ENCODE results near the gene LPAR6. TPM values are rescaled to one million over a fixed set of nuclear protein-coding genes. Genes with fewer than 3 reads are reported as not detected.

LPAR6 gene
- total RNA-seq, 2 experiments from 2014 or later: 3.2 to 4.1 TPM

DNA sequence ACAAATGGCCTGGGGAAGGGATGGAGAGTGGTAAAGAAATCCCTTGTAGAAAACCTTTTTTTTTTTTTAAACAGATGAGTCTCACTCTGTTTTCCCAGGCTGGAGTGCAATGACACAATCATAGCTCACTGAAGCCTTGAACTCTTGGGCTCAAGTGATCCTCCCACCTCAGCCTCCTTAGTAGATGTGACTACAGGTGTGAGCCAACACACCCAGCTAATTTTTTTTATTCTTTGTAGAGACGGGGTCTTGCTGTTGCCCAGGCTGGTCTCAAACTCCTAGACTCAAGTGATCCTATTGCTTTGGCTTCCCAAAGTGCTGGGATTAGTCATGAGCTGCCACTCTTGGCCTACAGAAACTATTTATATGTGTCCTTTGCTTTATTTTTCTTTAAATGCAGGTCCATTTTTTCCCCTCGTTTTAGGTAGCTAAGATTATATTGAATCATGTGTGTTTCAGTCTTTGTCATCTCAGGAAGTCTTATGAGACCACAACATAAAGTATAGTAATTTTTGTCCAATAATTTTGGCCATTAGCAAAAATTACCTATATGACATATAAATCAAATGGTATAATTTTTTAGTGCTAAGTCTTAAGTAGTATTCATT is 10.5 kb downstream of the LPAR6 start:
- Mint-ChIP-seq H3K27me3 (no peaks in the 10 kb centered on the region), H3K4me3 (peak overlapping the region; percentile 32), H3K27ac (peak overlapping the region; percentile 80), H3K36me3 (peaks cover 9% of the 10 kb centered on the region), H3K9me3 (no peaks in the 10 kb centered on the region), H3K4me1 (peaks cover 39% of the 10 kb centered on the region)
- no peak for DNase-seq

- DNase-seq: no peak
- Mint-ChIP-seq H3K9me3 (peaks cover 5% of the 10 kb centered on the region), H3K4me3 (no peak overlapping the region), H3K27ac (no peak overlapping the region), H3K27me3 (no peaks in the 10 kb centered on the region), H3K36me3 (peaks cover 13% of the 10 kb centered on the region), H3K4me1 (peaks cover 36% of the 10 kb centered on the region)
Measured at GRCh38 chr13:48401480-48401879, 11.4 kb downstream of the LPAR6 start.

DNA sequence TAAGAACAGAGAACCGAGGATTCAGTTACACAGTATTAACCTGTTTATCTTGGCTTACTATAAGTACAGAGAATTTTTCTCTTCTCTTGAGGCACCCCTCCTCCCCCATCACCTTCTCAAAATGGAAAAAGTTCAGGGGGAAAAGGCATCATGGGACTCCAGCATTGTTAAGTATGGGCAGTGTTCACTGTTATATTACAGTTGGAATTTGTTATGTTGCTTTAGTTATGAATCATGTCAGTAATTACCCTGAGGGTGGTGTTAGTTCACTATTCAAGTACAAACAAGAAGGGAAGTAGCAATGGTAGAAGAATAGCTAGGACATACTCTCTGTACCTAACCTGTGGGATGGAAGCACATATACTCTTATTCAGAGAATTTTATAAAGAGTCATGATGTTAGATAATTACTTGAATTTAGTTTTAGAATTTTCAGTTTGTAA is 12.0 kb downstream of the LPAR6 start:
- DNase-seq: no peak
- peak overlapping the region; percentile 57 for H3K27ac Mint-ChIP-seq
- H3K27me3 Mint-ChIP-seq: no peaks in the 10 kb centered on the region
- H3K36me3 Mint-ChIP-seq: peaks cover 18% of the 10 kb centered on the region
- H3K4me3 Mint-ChIP-seq: no peak overlapping the region
- H3K9me3 Mint-ChIP-seq: peaks cover 9% of the 10 kb centered on the region
- H3K4me1 Mint-ChIP-seq: peaks cover 36% of the 10 kb centered on the region

- H3K4me1 Mint-ChIP-seq: peaks cover 36% of the 10 kb centered on the region
Measured at GRCh38 chr13:48400090-48400694, 12.7 kb downstream of the LPAR6 start.

DNA sequence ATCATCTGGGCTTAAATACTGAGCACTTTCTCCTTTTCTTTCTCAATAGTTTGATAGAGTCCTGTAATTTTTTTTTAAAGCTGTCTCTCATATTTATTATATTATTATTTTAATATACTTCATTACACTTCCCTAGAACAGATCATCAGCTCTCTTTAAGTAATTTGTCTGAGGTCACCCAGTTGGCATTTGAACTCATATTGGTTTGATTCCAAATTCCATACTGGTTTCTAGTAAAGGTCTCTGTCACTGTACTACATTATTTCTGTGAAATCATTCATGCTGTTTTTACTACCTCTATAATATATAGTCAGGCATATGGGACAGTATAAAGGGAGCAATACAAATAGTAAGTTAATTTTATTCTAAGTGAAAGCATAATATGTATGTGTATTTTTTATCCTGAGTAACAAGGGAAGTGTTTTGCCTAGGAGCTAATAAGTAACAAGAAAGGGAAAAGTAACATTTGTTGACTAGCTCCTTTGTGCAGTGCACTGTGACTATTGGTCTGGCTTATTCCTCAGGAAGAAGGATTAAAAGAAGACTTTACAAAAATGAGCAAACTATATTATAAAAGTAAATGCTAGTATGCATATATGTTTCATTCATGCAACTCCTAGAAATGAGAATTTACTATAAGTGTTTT is 14.3 kb downstream of the LPAR6 start:
- peaks cover 39% of the 10 kb centered on the region for H3K36me3 Mint-ChIP-seq
- H3K27ac Mint-ChIP-seq: no peak overlapping the region
- no peaks in the 10 kb centered on the region for H3K27me3 Mint-ChIP-seq
- no peak for DNase-seq
- H3K4me3 Mint-ChIP-seq: no peak overlapping the region
- peaks cover 13% of the 10 kb centered on the region for H3K9me3 Mint-ChIP-seq
- H3K4me1 Mint-ChIP-seq: peaks cover 29% of the 10 kb centered on the region

More at GRCh38 chr13:48400090-48400694, 12.7 kb downstream of the LPAR6 start:
- H3K9me3 Mint-ChIP-seq: peaks cover 13% of the 10 kb centered on the region
- H3K4me3 Mint-ChIP-seq: no peak overlapping the region
- peaks cover 24% of the 10 kb centered on the region for H3K36me3 Mint-ChIP-seq
- no peak overlapping the region for H3K27ac Mint-ChIP-seq
- no peak for DNase-seq
- H3K27me3 Mint-ChIP-seq: no peaks in the 10 kb centered on the region

DNA sequence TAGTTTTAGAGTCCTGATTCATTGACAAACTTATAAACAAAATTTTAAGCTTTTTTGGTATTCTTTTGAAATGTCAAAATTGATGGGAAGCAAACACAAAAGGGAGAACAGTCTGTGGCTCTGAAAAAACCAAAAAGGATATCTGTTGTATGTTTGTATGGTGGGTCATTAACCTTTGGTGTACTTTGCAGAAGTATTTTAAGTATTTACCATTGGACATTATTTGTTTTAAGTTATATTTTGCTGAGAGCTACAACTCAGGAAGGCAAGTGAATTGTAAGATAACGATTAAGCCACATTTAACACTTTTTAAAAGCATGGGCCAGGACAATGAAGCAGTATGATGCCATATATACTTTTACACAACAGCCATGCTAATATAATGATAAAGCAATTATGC is 15.2 kb downstream of the LPAR6 start:
- H3K36me3 Mint-ChIP-seq: peaks cover 47% of the 10 kb centered on the region

GRCh38 chr13:48393698-48394085 is 19.2 kb downstream of the LPAR6 start:
- Mint-ChIP-seq H3K27ac (no peak overlapping the region), H3K36me3 (peaks cover 75% of the 10 kb centered on the region), H3K4me3 (no peak overlapping the region), H3K27me3 (no peaks in the 10 kb centered on the region), H3K9me3 (peaks cover 28% of the 10 kb centered on the region), H3K4me1 (peaks cover 3% of the 10 kb centered on the region)
- DNase-seq: no peak

More for the DNA sequence above, 15.2 kb downstream of the LPAR6 start:
- DNase-seq: no peak
- peaks cover 13% of the 10 kb centered on the region for H3K9me3 Mint-ChIP-seq
- H3K4me3 Mint-ChIP-seq: no peak overlapping the region
- peaks cover 23% of the 10 kb centered on the region for H3K4me1 Mint-ChIP-seq
- no peak overlapping the region for H3K27ac Mint-ChIP-seq
- no peaks in the 10 kb centered on the region for H3K27me3 Mint-ChIP-seq

- Mint-ChIP-seq H3K27me3 (no peaks in the 10 kb centered on the region), H3K9me3 (peaks cover 28% of the 10 kb centered on the region), H3K36me3 (peaks cover 81% of the 10 kb centered on the region), H3K4me1 (peaks cover 2% of the 10 kb centered on the region), H3K4me3 (no peak overlapping the region), H3K27ac (no peak overlapping the region)
- DNase-seq: no peak
Measured at GRCh38 chr13:48393030-48393697, 19.7 kb downstream of the LPAR6 start.

GRCh38 chr13:48391257-48391656 is 21.7 kb downstream of the LPAR6 start:
- Mint-ChIP-seq H3K27me3 (no peaks in the 10 kb centered on the region), H3K9me3 (peaks cover 22% of the 10 kb centered on the region), H3K4me3 (no peak overlapping the region), H3K27ac (no peak overlapping the region), H3K4me1 (peaks cover 1% of the 10 kb centered on the region), H3K36me3 (peaks cover 79% of the 10 kb centered on the region)
- no peak for DNase-seq

- Mint-ChIP-seq H3K4me1 (peaks cover 1% of the 10 kb centered on the region), H3K36me3 (peaks cover 50% of the 10 kb centered on the region), H3K9me3 (peaks cover 9% of the 10 kb centered on the region), H3K27me3 (no peaks in the 10 kb centered on the region), H3K27ac (no peak overlapping the region), H3K4me3 (no peak overlapping the region)
- no peak for DNase-seq
Measured at GRCh38 chr13:48386816-48387215, 26.1 kb downstream of the LPAR6 start.

- Mint-ChIP-seq H3K36me3 (peaks cover 39% of the 10 kb centered on the region), H3K9me3 (no peaks in the 10 kb centered on the region), H3K4me3 (no peak overlapping the region), H3K27me3 (no peaks in the 10 kb centered on the region), H3K27ac (no peak overlapping the region), H3K4me1 (no peaks in the 10 kb centered on the region)
- DNase-seq: no peak
Measured at GRCh38 chr13:48383384-48383783, 29.5 kb downstream of the LPAR6 start.

DNA sequence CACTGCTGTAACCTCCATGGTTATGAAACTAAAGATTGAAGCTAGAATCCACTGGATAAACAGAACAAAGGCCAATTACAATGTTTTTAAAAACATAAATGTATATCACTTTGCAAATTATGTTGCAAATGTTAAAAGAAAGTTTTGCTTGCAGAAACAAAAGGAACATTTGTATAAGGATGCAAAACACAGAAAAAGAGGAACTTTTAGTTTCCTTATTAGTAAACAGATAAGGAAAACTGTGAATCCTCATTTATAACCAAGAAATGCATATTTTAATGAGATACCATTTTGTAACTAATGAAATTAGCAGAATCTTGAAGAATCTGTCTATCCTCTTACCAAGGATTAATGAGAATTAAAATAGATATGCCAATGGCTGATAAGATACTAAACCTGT is 32.3 kb downstream of the LPAR6 start:
- H3K27me3 Mint-ChIP-seq: no peaks in the 10 kb centered on the region
- no peaks in the 10 kb centered on the region for H3K4me1 Mint-ChIP-seq
- H3K4me3 Mint-ChIP-seq: no peak overlapping the region
- H3K9me3 Mint-ChIP-seq: no peaks in the 10 kb centered on the region
- no peak overlapping the region for H3K27ac Mint-ChIP-seq
- H3K36me3 Mint-ChIP-seq: peaks cover 31% of the 10 kb centered on the region
- no peak for DNase-seq

DNA sequence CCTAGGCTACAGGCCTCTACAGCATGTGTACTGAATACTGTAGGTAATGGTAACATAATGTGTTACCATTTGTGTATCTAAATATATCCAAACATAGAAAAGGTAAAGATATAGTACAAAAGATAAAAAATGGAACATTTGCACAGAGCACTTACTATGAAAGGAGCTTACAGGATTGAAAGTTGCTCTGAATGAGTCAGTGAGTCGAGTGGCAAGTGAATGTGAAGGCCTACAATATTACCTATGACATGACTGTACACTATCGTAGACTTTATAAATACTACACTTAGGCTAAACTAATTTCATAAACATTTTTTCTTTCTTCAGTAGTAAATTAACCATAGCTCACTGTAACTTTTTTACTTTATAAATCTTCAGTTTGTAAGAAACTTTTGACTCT is 35.1 kb downstream of the LPAR6 start:
- peaks cover 43% of the 10 kb centered on the region for H3K36me3 Mint-ChIP-seq
- no peaks in the 10 kb centered on the region for H3K4me1 Mint-ChIP-seq
- peaks cover 3% of the 10 kb centered on the region for H3K9me3 Mint-ChIP-seq
- H3K4me3 Mint-ChIP-seq: no peak overlapping the region
- no peaks in the 10 kb centered on the region for H3K27me3 Mint-ChIP-seq
- DNase-seq: no peak
- no peak overlapping the region for H3K27ac Mint-ChIP-seq

DNA sequence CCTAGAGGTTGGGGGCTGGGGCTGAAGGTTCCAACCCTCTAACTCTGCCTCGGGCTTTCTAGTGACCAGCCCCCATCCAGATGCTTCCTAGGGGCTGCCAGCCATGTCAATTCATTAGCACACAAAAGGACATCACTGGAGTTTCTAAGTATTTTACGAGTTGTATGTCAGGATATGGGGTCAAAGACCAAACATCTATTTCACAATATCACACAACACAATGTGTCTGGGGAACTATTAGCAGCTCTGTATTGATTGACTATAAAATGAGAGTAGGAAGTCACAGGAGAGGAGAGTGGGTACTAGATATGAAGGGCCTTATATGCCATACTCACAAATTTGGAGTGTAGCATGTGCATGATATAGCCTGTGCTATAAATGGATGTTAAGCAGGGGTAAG is 42.1 kb downstream of the LPAR6 start:
- Mint-ChIP-seq H3K9me3 (peaks cover 3% of the 10 kb centered on the region), H3K4me3 (no peak overlapping the region), H3K36me3 (peaks cover 30% of the 10 kb centered on the region), H3K27ac (no peak overlapping the region), H3K27me3 (no peaks in the 10 kb centered on the region), H3K4me1 (no peaks in the 10 kb centered on the region)
- no peak for DNase-seq

DNA sequence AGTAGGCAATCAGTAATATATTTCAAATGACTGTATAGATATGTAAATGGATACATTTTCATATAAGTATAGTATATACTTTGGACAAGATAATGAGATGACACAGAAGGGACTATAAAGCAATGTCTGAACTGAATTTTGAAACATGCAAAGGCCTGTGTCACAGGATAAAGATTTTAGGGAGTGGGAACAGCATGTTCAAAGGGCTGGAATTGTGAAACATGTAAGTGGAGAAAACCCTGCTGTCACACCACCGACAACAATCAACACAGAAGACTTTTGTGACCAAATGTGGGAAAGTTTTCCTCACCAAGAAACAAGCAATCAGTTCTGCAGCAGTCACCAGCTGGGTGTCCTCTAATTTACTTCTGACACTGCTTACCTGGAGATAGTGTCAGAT is 42.9 kb downstream of the LPAR6 start:
- DNase-seq: no peak
- Mint-ChIP-seq H3K27ac (no peak overlapping the region), H3K4me3 (no peak overlapping the region), H3K9me3 (peaks cover 3% of the 10 kb centered on the region), H3K27me3 (no peaks in the 10 kb centered on the region), H3K4me1 (no peaks in the 10 kb centered on the region), H3K36me3 (peaks cover 26% of the 10 kb centered on the region)

Data from activated naive CD8-positive, alpha-beta T cell treated with anti-CD3 and anti-CD28 coated beads for 36 hours (primary cell).